K562 (cell line): ENCODE data around the gene FARP2. TPM values are rescaled to one million over a fixed set of nuclear protein-coding genes. Genes with fewer than 3 reads are reported as not detected.

Source experiments
- E2F6 ChIP-seq, 2 experiments: IDR thresholded peaks; 2 replicates each; pipeline ENCODE4 v1.6.1; 2011; ENCODE audit warnings: borderline replicate concordance in 1 of 2, control low read depth in 1 of 2, low read depth in 1 of 2, low read length in 1 of 2, mild to moderate bottlenecking in 1 of 2, mixed read lengths in 1 of 2, moderate library complexity in 1 of 2; ENCODE audit not compliant: insufficient read depth in 1 of 2, insufficient read length in 1 of 2, poor library complexity in 1 of 2, severe bottlenecking in 1 of 2; ENCODE audit errors: extremely low read depth in 1 of 2
- MYNN ChIP-seq, 2 experiments: sonication (generic); formaldehyde crosslinking in 1 of 2; IDR thresholded peaks; 2 replicates each; pipeline versions ENCODE4 v1.5.0 to v1.6.1; 2016 to 2020; ENCODE audit warnings: antibody characterized with exemption in 1 of 2, missing genetic modification reagents in 1 of 2
- SFPQ ChIP-seq: fragments of 200-400 bp; formaldehyde crosslinking; IDR thresholded peaks from 2 replicates; pipeline ENCODE4 v1.6.1; 2017; ENCODE audit warnings: mild to moderate bottlenecking, low read depth, low read length, moderate library complexity
- ZBTB12 ChIP-seq: fragments of 250-450 bp; sonication (Bioruptor Pico); IDR thresholded peaks from 2 replicates; pipeline ENCODE4 v1.4.0; 2020
- ZNF609 ChIP-seq: sonication (generic); formaldehyde crosslinking; IDR thresholded peaks from 2 replicates; pipeline ENCODE4 v1.8.1; 2023; ENCODE audit warnings: missing genetic modification reagents, mild to moderate bottlenecking, borderline replicate concordance
- polyA plus RNA-seq, 8 experiments: library from polyadenylated mRNA; depleted of rRNA in 4 of 8; stranded (reverse) in 5 of 8; unstranded in 3 of 8; fragments of >200 nt; fragmentation: Nextera tagmentation in 2 of 8; fragmentation: Illumina TruSeq in 1 of 8; extraction: Ambion mirVana in 2 of 8; extraction: Trizol in 1 of 8; gene quantifications; 2 replicates each; pipeline versions ENCODE4 v1.2.1 to v1.2.3, GENCODE V29; 2011 to 2014; ENCODE audit warnings: inconsistent platforms in 1 of 8, missing spikeins in 1 of 8
- total RNA-seq, 7 experiments: library from RNA; depleted of rRNA in 6 of 7; stranded (reverse); fragments of >200 nt in 6 of 7; fragmentation: Illumina TruSeq in 2 of 7; extraction: Trizol in 2 of 7; gene quantifications; 2 replicates each; pipeline versions ENCODE4 v1.2.1 to v1.2.3, GENCODE V29; 2011 to 2021; ENCODE audit warnings: low replicate concordance in 1 of 7

The FARP2 gene
- total and polyA plus RNA-seq, 9 of the 15 experiments (the other 6 are each of a cell fraction or from before 2014, with no cell fraction given), result 4.1 to 38.1 (median 21.1) TPM

GRCh38 chr2:241325257-241325656, 30.8 kb upstream of the FARP2 start (continued):
- no peak for TF ChIP-seq ZNF609 (CRISPR knock-in tag)
- TF ChIP-seq MYNN (IDR thresholded peaks at IDR 0.05), result no peak
- no peak for TF ChIP-seq MYNN (CRISPR knock-in tag; IDR thresholded peaks at IDR 0.05)
- TF ChIP-seq ZBTB12 (CRISPR knock-in tag), result no peak
- no peak for TF ChIP-seq SFPQ
- no peak for TF ChIP-seq E2F6 (IDR thresholded peaks at IDR 0.05; ENCODE audit: borderline replicate concordance in 1 of 2, extremely low read depth in 1 of 2, insufficient read depth in 1 of 2, insufficient read length in 1 of 2, low read depth in 1 of 2, low read length in 1 of 2, poor library complexity in 1 of 2, severe bottlenecking in 1 of 2)
